Motor neuron (in vitro differentiated cells): ENCODE results near the gene NANOGP8. TPM values are rescaled to one million over a fixed set of nuclear protein-coding genes. Genes with fewer than 3 reads are reported as not detected.
A peak's percentile ranks its signal among the peaks of the same experiment; 100 is the strongest.

Experiments
- ATAC-seq, 8 experiments: fragments of 200-7000 bp; cut with Tn5 transposase; replicated peaks in 6 of 8; 2 replicates each; pipeline ENCODE4 v1.8.0; 2021; ENCODE audit warnings: mild to moderate bottlenecking in 8 of 8, moderate library complexity in 8 of 8
- H3K27ac ChIP-seq, 2 donors: fragments of 250-450 bp; sonication (Bioruptor Pico); 2 replicates each; pipeline ENCODE4 v1.9.0; 2021; ENCODE audit warnings: antibody characterized with exemption in 2 of 2, mild to moderate bottlenecking in 2 of 2, moderate library complexity in 1 of 2
- H3K4me1 ChIP-seq, 2 donors: fragments of 250-450 bp; sonication (Bioruptor Pico); replicated peaks in 1 of 2; 2 replicates each; pipeline ENCODE4 v1.6.1; 2021; ENCODE audit warnings: antibody characterized with exemption in 2 of 2, mild to moderate bottlenecking in 2 of 2, moderate library complexity in 1 of 2
- H3K4me3 ChIP-seq, 5 donors: fragments of 250-450 bp; sonication (Bioruptor Pico); 2 replicates each; pipeline ENCODE4 v1.9.0; 2021; ENCODE audit warnings: antibody characterized with exemption in 5 of 5, mild to moderate bottlenecking in 5 of 5, moderate library complexity in 4 of 5
- WGBS, 10 experiments: fragments of 450-650 bp; shearing (Covaris generic); methylation state at CpG; one replicate each; pipeline ENCODE4 v1.0.0; 2022; 5-methylcytosine and 5-hydroxymethylcytosine counted together
- in situ Hi-C, 9 experiments: fragments of 400-800 bp; cut with MboI; loops; one replicate each; pipeline ENCODE4 v1.15.0; 2021; ENCODE audit warnings: low sequenced_read_pairs in 9 of 9, low pct_unique_long_range_greater_than_20kb in 2 of 9; ENCODE audit not compliant: unreplicated experiment in 9 of 9
- total RNA-seq, 8 experiments: library from RNA; unstranded; fragments of 300-600 nt; gene quantifications; 2 replicates each; pipeline versions ENCODE4 v1.2.3 to v1.2.4, GENCODE V29; 2022

Gene NANOGP8
- total RNA-seq, 8 experiments from 2014 or later: 0.87 to 1.1 (median 0.97) TPM; not detected in 4

DNA sequence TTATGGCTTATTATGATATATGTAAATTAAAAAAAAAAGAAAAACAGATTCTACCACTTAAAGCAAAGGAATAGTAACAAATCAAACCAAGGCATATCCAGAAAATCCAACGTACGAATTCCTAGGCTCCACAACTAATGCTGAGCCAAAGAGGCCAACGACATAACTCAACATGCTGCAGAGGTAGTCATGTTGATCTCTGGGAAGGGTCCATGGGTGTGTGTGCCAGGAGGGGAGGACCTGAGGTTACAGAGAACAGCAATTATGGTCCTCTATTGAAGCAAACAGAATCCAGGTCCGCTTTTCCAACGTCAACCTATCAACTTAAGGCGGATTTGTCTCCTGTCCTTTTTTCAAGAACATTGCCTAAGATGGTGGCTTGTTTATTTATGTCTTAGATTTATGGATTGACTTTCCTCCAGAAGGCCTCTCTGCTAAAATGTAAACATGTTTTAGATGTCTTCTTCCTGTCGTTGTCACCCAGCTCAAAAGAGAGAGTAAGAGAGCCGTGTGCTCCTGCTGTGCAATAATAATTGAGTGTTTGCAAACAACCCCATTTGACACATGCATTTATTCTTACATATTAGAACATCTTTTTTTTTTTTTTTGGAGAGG lies 20.4 kb downstream of the NANOGP8 start:
- Histone ChIP-seq H3K4me3 (no peak overlapping the region), H3K27ac (no peak overlapping the region), H3K4me1 (peaks cover 6 to 26% of the 10 kb centered on the region in 2 donors)
- ATAC-seq: peak in 1 of 8 experiments; percentile 57
- in situ Hi-C loops: no loop called here
- WGBS, 10 experiments: 62 to 92% (median 87%) methylated on average over 2 to 8 of the region's 8 CpGs; no CpG with 5 or more reads in 1 of the 10 experiments

GRCh38 chr15:35062738-35063099 lies 22.4 kb downstream of the NANOGP8 start:
- Histone ChIP-seq H3K4me3 (no peak overlapping the region), H3K27ac (no peak overlapping the region), H3K4me1 (peaks cover 4 to 9% of the 10 kb centered on the region in 2 donors)
- 83 to 100% (median 100%) methylated on average over 1 of the region's 1 CpG; no CpG with 5 or more reads in 5 of the 10 experiments for WGBS, 10 experiments
- no peak for ATAC-seq
- in situ Hi-C loops: no loop called here

DNA sequence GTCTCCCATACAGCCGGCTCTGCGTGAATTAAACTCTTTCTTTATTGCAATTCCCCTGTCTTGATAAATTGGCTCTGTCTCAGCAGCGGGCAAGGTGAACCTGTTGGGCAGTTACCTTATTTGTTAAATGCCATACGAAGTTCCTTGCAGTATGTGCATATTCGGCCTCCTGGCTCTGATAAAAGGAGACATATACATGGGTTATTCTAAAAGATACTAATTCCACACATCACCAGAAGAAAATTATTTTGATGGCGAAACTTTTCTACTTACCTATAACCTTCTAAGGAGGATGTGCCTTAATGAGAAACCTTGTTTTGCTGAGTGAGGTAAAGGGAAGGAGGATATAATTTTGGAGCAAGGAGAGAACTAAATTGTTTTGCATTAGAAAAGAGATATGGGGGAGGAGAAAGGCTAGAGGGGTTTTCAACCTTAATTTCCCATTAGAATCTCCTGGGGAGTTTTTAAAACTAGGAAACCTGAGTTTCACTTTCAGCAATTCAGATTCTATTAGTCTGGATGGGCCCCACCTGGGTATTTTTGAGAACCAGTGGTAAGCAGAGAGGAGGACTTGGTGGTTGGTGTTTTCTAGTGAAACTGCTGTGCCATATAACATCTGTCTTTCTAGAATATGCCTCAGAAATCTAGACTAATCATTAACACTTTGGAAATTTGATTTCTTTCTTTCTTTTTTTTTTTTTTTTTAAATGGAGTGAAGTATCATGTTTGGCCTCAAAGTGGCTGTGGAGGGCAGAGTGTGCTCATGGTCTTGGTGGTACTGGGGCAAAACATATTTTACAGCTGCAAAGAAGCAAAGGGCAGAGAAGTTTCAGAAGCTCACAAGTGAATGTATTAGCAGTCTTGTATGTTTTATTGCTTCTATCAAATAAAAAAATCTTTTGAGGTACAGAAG lies 23.0 kb downstream of the NANOGP8 start:
- WGBS, 10 experiments: 36 to 80% (median 44%) methylated on average over 1 to 6 of the region's 6 CpGs; no CpG with 5 or more reads in 2 of the 10 experiments
- no peak overlapping the region for H3K27ac ChIP-seq
- no peak overlapping the region for H3K4me3 ChIP-seq
- in situ Hi-C loops: no loop called here
- peak in 1 of 8 experiments; percentile 37 for ATAC-seq
- peaks cover 0 to 2% of the 10 kb centered on the region in 2 donors for H3K4me1 ChIP-seq

GRCh38 chr15:35061161-35061824 lies 23.8 kb downstream of the NANOGP8 start:
- no peak overlapping the region for H3K27ac ChIP-seq
- in situ Hi-C loops: no loop called here
- ATAC-seq: peak in 2 of 8 experiments; percentile 61 to 87
- H3K4me3 ChIP-seq: no peak overlapping the region
- H3K4me1 ChIP-seq: no peaks in the 10 kb centered on the region
- WGBS, 10 experiments: 0 to 100% (median 75%) methylated on average over 1 to 11 of the region's 13 CpGs; no CpG with 5 or more reads in 3 of the 10 experiments

GRCh38 chr15:35060591-35060990 lies 24.5 kb downstream of the NANOGP8 start:
- Histone ChIP-seq H3K4me1 (no peaks in the 10 kb centered on the region), H3K27ac (no peak overlapping the region), H3K4me3 (no peak overlapping the region)
- ATAC-seq: no peak
- 66 to 100% (median 88%) methylated on average over 1 to 4 of the region's 4 CpGs for WGBS, 10 experiments
- in situ Hi-C loops: no loop called here

DNA sequence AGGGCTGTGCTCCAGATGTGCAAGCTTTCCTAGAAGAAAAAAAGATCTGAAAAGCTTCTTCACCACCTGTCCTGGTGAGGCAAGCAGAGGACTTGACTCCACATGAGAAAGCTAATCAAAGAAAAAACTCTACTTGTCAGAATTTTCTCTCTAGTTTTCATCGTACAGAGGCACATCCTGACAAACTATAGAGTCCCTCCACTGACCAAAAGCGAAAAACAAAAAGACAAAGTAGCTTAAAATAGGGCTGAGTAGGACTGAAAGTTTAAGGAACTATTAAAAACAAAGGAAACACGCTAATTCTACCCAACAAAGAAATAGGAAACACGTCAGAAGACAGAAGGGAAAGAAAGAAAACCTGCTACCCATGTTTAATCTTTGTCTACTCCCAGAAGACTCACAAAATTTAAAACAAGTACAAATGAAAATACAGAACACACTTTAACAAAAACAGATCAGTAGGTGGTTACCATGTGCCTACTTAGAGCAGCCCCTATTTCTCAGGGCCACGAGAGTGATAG lies 26.5 kb downstream of the NANOGP8 start:
- no peak overlapping the region for H3K4me3 ChIP-seq
- H3K27ac ChIP-seq: no peak overlapping the region
- no peaks in the 10 kb centered on the region for H3K4me1 ChIP-seq
- in situ Hi-C loops: loop anchor here in 1 of 9 experiments (10.0 kb wide), 1 partner anchor 64 kb away; no protein-coding TSS in a partner anchor
- WGBS, 10 experiments: 31 to 80% (median 62%) methylated on average over 2 to 5 of the region's 5 CpGs
- ATAC-seq: no peak

DNA sequence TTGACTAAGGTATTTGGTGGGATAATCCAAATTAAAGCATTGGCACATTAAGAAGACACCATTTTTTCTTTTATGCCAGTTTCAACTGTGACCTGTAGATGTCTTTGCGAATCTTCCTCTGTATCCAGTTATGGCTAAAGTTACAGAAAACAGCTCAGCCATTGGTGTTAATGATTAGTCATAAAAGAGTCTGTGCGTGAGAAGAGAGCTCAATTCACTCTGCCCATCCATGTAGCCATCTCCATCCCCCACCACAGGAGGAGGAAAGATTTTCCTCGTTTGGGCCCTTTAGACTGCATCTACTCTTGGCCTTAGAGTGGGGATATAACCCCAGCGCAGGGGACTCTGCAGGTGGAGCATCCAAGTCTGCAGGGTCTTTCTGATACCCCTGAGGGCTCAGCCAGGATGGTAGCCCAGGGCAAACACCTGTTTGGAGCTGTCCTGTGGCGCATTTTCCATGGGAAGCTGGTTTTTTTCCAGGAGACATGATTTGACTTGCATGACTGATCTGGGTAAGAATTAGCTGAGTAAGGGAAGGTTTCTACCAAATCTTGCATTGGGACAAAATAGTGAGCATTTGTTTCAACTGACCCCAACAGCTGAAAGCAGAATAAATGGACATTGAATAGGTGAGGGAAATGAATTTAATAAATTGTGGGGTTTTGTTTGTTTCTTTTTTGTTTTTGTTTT lies 29.5 kb downstream of the NANOGP8 start:
- no peak overlapping the region for H3K4me3 ChIP-seq
- no peak overlapping the region for H3K27ac ChIP-seq
- H3K4me1 ChIP-seq: no peaks in the 10 kb centered on the region
- WGBS, 10 experiments: 70 to 100% (median 87%) methylated on average over 1 to 4 of the region's 5 CpGs
- ATAC-seq: no peak
- in situ Hi-C loops: loop anchor here in 1 of 9 experiments (10.0 kb wide), 1 partner anchor 61 kb away; no protein-coding TSS in a partner anchor

- peak in 2 of 8 experiments; percentile 20 to 43 for ATAC-seq
- no peaks in the 10 kb centered on the region for H3K4me1 ChIP-seq
- WGBS, 10 experiments: 65 to 100% (median 92%) methylated on average over 1 to 6 of the region's 6 CpGs; no CpG with 5 or more reads in 3 of the 10 experiments
Observed at GRCh38 chr15:35054380-35054779, 30.7 kb downstream of the NANOGP8 start.

GRCh38 chr15:35047996-35048395 lies 37.1 kb downstream of the NANOGP8 start:
- in situ Hi-C loops: no loop called here
- ATAC-seq: no peak
- H3K4me3 ChIP-seq: no peak overlapping the region
- peaks cover 0 to 7% of the 10 kb centered on the region in 2 donors for H3K4me1 ChIP-seq
- H3K27ac ChIP-seq: no peak overlapping the region

More at GRCh38 chr15:35054380-35054779, 30.7 kb downstream of the NANOGP8 start:
- in situ Hi-C loops: loop anchor here in 1 of 9 experiments (10.0 kb wide), 1 partner anchor 60 kb away; no protein-coding TSS in a partner anchor
- Histone ChIP-seq H3K27ac (no peak overlapping the region), H3K4me3 (no peak overlapping the region)

- 0 to 89% (median 33%) methylated on average over 1 of the region's 1 CpG; no CpG with 5 or more reads in 2 of the 10 experiments for WGBS, 10 experiments
- no peak for ATAC-seq
- no peak overlapping the region for H3K4me3 ChIP-seq
- H3K27ac ChIP-seq: no peak overlapping the region
- peaks cover 0 to 7% of the 10 kb centered on the region in 2 donors for H3K4me1 ChIP-seq
- in situ Hi-C loops: no loop called here
Observed at GRCh38 chr15:35047528-35047927, 37.6 kb downstream of the NANOGP8 start.

DNA sequence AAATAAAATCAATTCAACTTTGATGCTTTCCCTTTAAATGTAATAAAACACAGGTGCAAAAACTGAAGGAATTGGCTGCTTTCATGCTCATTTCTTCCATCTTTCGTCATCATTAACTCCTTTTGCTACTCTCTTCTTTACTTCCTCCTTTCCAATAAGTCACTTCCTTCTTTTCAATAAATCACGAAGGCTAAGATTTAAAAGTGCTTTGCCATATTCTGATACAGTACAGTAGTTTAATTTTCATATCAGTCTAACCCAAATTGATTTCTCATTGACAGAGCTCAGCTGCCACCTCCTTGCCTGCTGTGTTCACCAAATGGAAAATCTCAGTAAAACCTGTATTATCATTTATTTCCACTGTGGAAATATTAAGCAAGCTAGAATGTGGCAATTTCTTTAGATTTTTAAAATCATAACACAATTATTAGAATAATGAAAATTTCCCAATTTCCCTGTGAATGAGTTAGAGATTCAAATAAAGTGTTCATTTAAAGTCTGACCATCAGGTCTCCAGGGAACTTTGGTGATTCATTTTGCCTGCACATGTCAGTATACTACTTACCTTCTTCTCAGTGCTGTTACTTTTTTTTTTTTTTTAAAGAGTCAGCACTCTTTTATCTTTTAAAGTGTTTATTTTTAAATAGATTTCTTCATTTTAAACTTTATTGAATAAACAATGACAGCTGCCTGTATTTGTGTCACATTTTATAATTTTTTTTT lies 41.6 kb downstream of the NANOGP8 start:
- in situ Hi-C loops: no loop called here
- H3K4me3 ChIP-seq: no peak overlapping the region
- H3K27ac ChIP-seq: no peak overlapping the region
- peaks cover 0 to 7% of the 10 kb centered on the region in 2 donors for H3K4me1 ChIP-seq
- ATAC-seq: no peak
- 0 to 100% (median 47%) methylated on average over 1 to 2 of the region's 2 CpGs for WGBS, 10 experiments
